Activated CD8-positive, alpha-beta memory T cell treated with anti-CD3 and anti-CD28 coated beads, Interleukin-2, amount 10 ng/mL, durations not matched to agents 7 days and 5 days (primary cell): ENCODE results near the gene RGL1. TPM values are rescaled to one million over a fixed set of nuclear protein-coding genes. Genes with fewer than 3 reads are reported as not detected.

Source experiments
- ATAC-seq: fragments of 150-1000 bp; cut with Tn5 transposase; one replicate; pipeline ENCODE4 v1.10.0; 2021; ENCODE audit warnings: moderate library complexity
- CTCF ChIA-PET: fragments of 350-600 bp; sonication (Branson Sonifier 250); formaldehyde crosslinking; loops from one replicate; lab custom pipeline; 2021; ENCODE audit warnings: antibody characterized with exemption; lab: Charles Lee
- DNase-seq: peaks from one replicate; pipeline ENCODE4 v3.0.0-alpha.2; 2020
- H3K27ac Mint-ChIP-seq: one replicate; pipeline ENCODE4 v1.8.0; 2021; ENCODE audit warnings: mild to moderate bottlenecking, mixed read lengths
- H3K27me3 Mint-ChIP-seq: one replicate; pipeline ENCODE4 v1.8.0; 2021; ENCODE audit warnings: mixed read lengths
- H3K36me3 Mint-ChIP-seq: one replicate; pipeline ENCODE4 v1.8.0; 2021; ENCODE audit warnings: mild to moderate bottlenecking, mixed read lengths
- H3K4me1 Mint-ChIP-seq: one replicate; pipeline ENCODE4 v1.8.0; 2021; ENCODE audit warnings: mixed read lengths
- H3K4me3 Mint-ChIP-seq: one replicate; pipeline ENCODE4 v1.8.0; 2021; ENCODE audit warnings: mild to moderate bottlenecking, moderate library complexity, mixed read lengths
- H3K9me3 Mint-ChIP-seq: one replicate; pipeline ENCODE4 v1.8.0; 2022; ENCODE audit warnings: low read depth, mixed read lengths
- total RNA-seq, 2 experiments: library from RNA; stranded (reverse); gene quantifications; one replicate each; pipeline ENCODE4 v1.2.3, GENCODE V29; 2021

Gene RGL1
- total RNA-seq, 2 experiments from 2014 or later = 2.0 to 2.9 TPM

GRCh38 chr1:183840140-183840539 is 35.2 kb downstream of the RGL1 start:
- H3K27me3 Mint-ChIP-seq = no peaks in the 10 kb centered on the region
- no peak for ATAC-seq
- no peaks in the 10 kb centered on the region for H3K9me3 Mint-ChIP-seq
- peaks cover 25% of the 10 kb centered on the region for H3K4me1 Mint-ChIP-seq
- no peak for DNase-seq
- no peak overlapping the region for H3K4me3 Mint-ChIP-seq
- H3K36me3 Mint-ChIP-seq = no peaks in the 10 kb centered on the region
- CTCF ChIA-PET = no interaction called here
- H3K27ac Mint-ChIP-seq = no peak overlapping the region

DNA sequence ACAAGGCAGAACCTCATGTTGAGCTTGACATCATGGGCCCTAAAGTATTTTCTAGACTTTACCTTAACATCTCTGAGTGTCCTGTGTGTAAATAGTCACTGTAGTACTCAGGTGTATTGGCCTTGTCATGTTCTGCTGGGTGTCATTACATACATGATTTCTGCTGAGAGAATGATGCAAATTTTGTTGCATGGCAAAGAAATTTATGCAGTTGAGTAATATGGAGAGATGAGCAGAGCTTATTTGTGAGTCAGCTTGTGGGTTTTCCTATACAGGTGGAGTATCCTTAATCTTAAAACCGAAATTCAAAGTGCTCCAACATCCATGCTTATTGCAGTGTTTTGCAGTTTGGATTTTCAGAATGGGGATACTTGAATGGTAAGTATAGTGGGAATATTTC is 36.6 kb downstream of the RGL1 start:
- H3K27me3 Mint-ChIP-seq = no peaks in the 10 kb centered on the region
- H3K9me3 Mint-ChIP-seq = no peaks in the 10 kb centered on the region
- peak overlapping the region; percentile 85 for H3K27ac Mint-ChIP-seq
- H3K4me3 Mint-ChIP-seq = no peak overlapping the region
- ATAC-seq (peak; percentile 54), DNase-seq (no peak)
- H3K4me1 Mint-ChIP-seq = peaks cover 32% of the 10 kb centered on the region
- peaks cover 1% of the 10 kb centered on the region for H3K36me3 Mint-ChIP-seq
- CTCF ChIA-PET = interaction anchor here (0.9 kb wide), 1 partner anchor 11 kb away, joined by 3 read pairs; no protein-coding TSS in a partner anchor

DNA sequence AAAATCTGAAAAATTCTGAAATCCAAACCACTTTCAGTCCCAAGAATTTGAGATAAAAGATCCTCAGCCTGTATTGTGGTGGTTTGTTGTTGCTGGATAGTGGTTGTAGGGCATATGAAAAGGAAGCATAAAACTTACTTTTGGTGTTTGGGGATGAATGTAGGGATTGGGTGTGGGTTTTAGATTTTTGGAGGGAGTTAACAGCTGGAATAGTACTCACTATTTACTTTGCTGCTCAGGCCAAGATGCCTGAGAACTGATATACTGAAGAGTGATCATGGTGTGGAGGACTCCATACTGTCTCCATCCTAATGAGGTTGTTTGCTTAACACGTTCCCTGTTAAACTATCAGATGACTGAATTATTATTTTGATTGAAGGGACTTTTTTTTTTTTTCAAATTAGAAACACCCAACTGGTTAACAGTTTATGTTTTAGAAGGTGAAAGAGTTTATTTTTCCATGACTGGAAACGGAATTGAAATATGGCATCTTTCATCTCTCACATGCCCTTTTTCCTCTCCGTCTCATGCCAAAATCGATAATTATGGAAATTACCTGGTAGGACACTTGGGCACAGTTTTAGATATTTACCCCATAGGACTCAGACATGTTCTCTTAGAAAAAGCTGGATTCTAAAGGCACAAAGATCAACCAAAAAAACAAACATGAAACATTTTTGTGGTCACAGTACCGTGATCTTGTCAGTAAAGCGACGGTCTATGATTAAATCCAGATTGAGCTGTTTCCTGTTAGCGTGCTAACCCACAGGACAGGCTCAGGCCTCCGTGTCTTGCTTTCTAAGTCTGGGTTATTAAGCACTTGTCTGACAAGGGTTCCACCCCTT is 37.3 kb downstream of the RGL1 start:
- Mint-ChIP-seq H3K4me3 (peak overlapping the region; percentile 40), H3K27me3 (no peaks in the 10 kb centered on the region), H3K9me3 (no peaks in the 10 kb centered on the region), H3K36me3 (peaks cover 1% of the 10 kb centered on the region), H3K27ac (peak overlapping the region; percentile 85), H3K4me1 (peaks cover 32% of the 10 kb centered on the region)
- DNase-seq (peak; percentile 68), ATAC-seq (peak; percentile 91)
- CTCF ChIA-PET = interaction anchor here (0.6 to 0.9 kb wide), 4 partner anchors 12 to 186 kb away, joined by 3 to 5 read pairs (median 3); no protein-coding TSS in a partner anchor

GRCh38 chr1:183842795-183843144 is 37.9 kb downstream of the RGL1 start:
- H3K4me3 Mint-ChIP-seq = peak overlapping the region; percentile 40
- H3K36me3 Mint-ChIP-seq = peaks cover 1% of the 10 kb centered on the region
- no peaks in the 10 kb centered on the region for H3K9me3 Mint-ChIP-seq
- CTCF ChIA-PET = interaction anchor here (0.8 to 0.9 kb wide), 2 partner anchors 157 to 187 kb away, joined by 3 to 5 read pairs; no protein-coding TSS in a partner anchor
- H3K27ac Mint-ChIP-seq = peak overlapping the region; percentile 85
- no peaks in the 10 kb centered on the region for H3K27me3 Mint-ChIP-seq
- H3K4me1 Mint-ChIP-seq = peaks cover 32% of the 10 kb centered on the region
- ATAC-seq (peak; percentile 24), DNase-seq (no peak)

DNA sequence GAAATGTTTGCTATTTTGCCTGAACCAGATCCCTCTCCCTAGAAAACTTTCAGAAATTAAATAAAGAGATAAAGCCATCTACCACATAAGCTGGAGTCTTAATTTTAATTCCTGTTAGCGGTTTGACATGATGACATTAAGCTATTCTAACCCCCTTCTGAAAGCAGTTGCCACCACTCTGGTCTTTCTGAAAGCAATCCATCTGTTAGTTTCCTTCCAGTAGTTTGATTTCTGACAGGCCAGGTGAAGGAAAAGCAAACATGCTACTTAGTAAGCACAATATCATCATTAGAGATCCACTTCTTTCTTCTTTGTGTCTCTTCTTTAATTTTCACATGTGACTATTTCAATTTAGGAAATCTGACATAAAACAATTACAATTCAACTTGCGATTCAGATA is 39.9 kb downstream of the RGL1 start:
- CTCF ChIA-PET = interaction anchor here (0.9 kb wide), 1 partner anchor 71 kb away, joined by 4 read pairs; no protein-coding TSS in a partner anchor
- Mint-ChIP-seq H3K9me3 (no peaks in the 10 kb centered on the region), H3K4me1 (peaks cover 32% of the 10 kb centered on the region), H3K27me3 (no peaks in the 10 kb centered on the region), H3K27ac (no peak overlapping the region), H3K4me3 (no peak overlapping the region), H3K36me3 (peaks cover 1% of the 10 kb centered on the region)
- DNase-seq = no peak
- ATAC-seq = no peak

DNA sequence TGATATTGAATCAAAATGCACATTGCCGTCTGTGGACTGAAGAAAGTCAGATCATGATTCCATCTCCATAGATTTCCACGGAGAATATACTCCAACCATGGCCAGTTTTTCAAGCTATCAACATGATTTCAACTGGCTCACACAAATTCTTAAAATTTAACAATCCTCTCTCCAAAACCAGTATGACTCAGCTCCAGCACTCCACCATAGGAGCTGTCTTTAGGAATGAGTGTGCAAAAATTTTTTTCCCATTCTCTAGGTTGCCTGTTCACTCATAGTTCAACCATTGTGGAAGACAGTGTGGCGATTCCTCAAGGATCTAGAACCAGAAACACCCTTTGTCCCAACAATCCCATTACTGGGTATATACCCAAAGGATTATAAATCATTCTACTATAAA is 40.8 kb downstream of the RGL1 start:
- no peak for DNase-seq
- no peaks in the 10 kb centered on the region for H3K27me3 Mint-ChIP-seq
- no peaks in the 10 kb centered on the region for H3K9me3 Mint-ChIP-seq
- peaks cover 32% of the 10 kb centered on the region for H3K4me1 Mint-ChIP-seq
- no peak for ATAC-seq
- H3K36me3 Mint-ChIP-seq = peaks cover 1% of the 10 kb centered on the region
- H3K4me3 Mint-ChIP-seq = no peak overlapping the region
- H3K27ac Mint-ChIP-seq = no peak overlapping the region
- CTCF ChIA-PET = interaction anchor here (0.9 kb wide), 1 partner anchor 70 kb away, joined by 4 read pairs; no protein-coding TSS in a partner anchor

GRCh38 chr1:183847641-183848040 is 42.7 kb downstream of the RGL1 start:
- Mint-ChIP-seq H3K4me3 (no peak overlapping the region), H3K9me3 (no peaks in the 10 kb centered on the region), H3K36me3 (peaks cover 1% of the 10 kb centered on the region), H3K27me3 (no peaks in the 10 kb centered on the region), H3K4me1 (peaks cover 18% of the 10 kb centered on the region), H3K27ac (no peak overlapping the region)
- ATAC-seq (no peak), DNase-seq (no peak)
- CTCF ChIA-PET = no interaction called here

- Mint-ChIP-seq H3K27me3 (no peaks in the 10 kb centered on the region), H3K9me3 (no peaks in the 10 kb centered on the region), H3K36me3 (no peaks in the 10 kb centered on the region), H3K4me1 (no peaks in the 10 kb centered on the region), H3K4me3 (no peak overlapping the region), H3K27ac (no peak overlapping the region)
- ATAC-seq (no peak), DNase-seq (no peak)
- CTCF ChIA-PET = no interaction called here
These were observed 45.9 kb downstream of the RGL1 start for GRCh38 chr1:183850852-183851251.

DNA sequence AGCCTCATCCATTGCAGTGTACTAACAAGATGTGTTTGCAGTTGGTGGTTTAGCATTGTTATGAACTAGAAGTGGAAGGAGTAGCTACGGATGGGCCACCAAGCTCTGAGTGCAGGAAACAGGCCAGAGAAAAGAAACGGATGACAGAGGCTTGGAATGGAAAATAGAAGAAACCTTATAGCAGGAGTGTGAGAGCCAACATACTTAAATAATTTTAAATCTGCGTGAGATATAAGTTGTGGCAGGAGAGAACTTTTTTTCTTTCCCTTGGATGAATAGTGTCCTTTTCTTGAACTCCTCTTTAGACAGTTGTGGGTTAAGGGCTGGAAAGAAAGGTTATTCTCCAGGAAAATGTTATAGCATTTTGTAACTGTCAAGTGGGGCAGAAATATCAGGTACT is 54.2 kb downstream of the RGL1 start:
- Mint-ChIP-seq H3K27ac (no peak overlapping the region), H3K9me3 (no peaks in the 10 kb centered on the region), H3K4me3 (no peak overlapping the region), H3K4me1 (no peaks in the 10 kb centered on the region), H3K36me3 (no peaks in the 10 kb centered on the region), H3K27me3 (no peaks in the 10 kb centered on the region)
- no peak for ATAC-seq
- CTCF ChIA-PET = no interaction called here
- DNase-seq = no peak

- no peak for ATAC-seq
- no peak for DNase-seq
- CTCF ChIA-PET = no interaction called here
- H3K9me3 Mint-ChIP-seq = no peaks in the 10 kb centered on the region
- no peaks in the 10 kb centered on the region for H3K27me3 Mint-ChIP-seq
- no peak overlapping the region for H3K4me3 Mint-ChIP-seq
- H3K36me3 Mint-ChIP-seq = no peaks in the 10 kb centered on the region
- no peaks in the 10 kb centered on the region for H3K4me1 Mint-ChIP-seq
- H3K27ac Mint-ChIP-seq = no peak overlapping the region
These were observed 54.9 kb downstream of the RGL1 start for GRCh38 chr1:183859831-183860230.

DNA sequence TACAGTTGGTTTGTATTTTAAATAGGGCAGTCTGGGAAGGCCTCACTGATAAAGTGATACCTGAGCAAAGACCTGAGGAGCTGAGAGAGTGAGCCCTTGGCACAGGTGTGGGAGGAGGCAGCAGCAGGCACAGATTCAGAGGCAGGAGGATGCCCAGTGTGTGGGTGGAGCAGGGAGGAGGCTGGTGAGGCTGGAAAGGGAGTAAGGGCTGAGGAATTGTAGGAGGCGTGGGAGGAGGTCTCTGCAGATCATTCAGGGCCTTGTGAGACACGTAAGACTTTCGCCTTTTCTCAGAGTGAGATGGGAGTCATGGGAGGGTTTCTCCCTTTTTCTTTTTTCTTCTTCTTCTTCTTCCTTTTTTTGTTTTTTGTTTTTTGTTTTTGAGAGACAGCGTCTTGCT is 58.0 kb downstream of the RGL1 start:
- DNase-seq (no peak), ATAC-seq (no peak)
- no peaks in the 10 kb centered on the region for H3K4me1 Mint-ChIP-seq
- no peaks in the 10 kb centered on the region for H3K9me3 Mint-ChIP-seq
- H3K4me3 Mint-ChIP-seq = no peak overlapping the region
- no peak overlapping the region for H3K27ac Mint-ChIP-seq
- CTCF ChIA-PET = no interaction called here
- H3K27me3 Mint-ChIP-seq = no peaks in the 10 kb centered on the region
- no peaks in the 10 kb centered on the region for H3K36me3 Mint-ChIP-seq

DNA sequence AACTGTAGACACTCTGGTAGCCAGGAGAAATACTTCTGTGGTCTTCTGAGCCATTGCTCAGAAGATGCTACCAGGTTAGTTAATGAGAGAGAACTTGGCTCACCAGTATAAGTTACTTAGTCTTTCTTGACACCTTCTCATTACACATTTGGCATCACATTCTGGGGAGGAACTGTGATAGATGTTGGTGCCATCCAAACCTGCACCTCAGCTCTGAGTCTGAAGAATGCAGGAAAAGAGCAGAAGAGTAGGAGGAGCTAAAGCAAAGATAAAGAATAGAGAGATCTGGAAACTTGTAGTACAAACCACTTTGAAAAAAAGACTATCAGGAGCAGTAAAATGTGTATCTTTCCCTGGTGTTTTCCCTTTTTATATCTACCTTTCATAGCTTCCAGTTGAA is 58.9 kb downstream of the RGL1 start:
- Mint-ChIP-seq H3K27me3 (no peaks in the 10 kb centered on the region), H3K36me3 (no peaks in the 10 kb centered on the region), H3K4me3 (no peak overlapping the region), H3K4me1 (no peaks in the 10 kb centered on the region), H3K27ac (no peak overlapping the region), H3K9me3 (no peaks in the 10 kb centered on the region)
- ATAC-seq (no peak), DNase-seq (no peak)
- CTCF ChIA-PET = no interaction called here

GRCh38 chr1:183864611-183865010 is 59.7 kb downstream of the RGL1 start:
- CTCF ChIA-PET = interaction anchor here (1.2 kb wide), 1 partner anchor 51 kb away, joined by 4 read pairs; no protein-coding TSS in a partner anchor
- no peak for ATAC-seq
- no peaks in the 10 kb centered on the region for H3K36me3 Mint-ChIP-seq

DNA sequence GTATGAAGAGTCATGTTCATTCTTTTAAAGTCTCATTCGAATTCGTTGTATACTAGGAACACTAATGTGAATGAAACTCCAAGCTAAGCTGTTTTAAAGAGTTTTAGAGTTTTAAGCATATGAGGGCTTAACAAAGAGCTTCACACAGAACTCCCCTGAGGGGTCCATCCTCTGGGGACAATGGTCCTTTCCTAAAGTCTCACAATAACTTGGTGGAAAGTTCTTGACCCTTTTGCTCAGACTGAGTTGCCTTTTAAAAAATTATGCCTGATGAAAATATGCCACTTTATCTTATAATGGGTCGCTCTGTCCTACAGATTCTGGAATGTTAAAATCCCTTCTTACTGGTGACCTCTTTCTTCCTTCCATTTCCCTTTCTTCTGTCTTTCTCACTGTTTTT is 64.3 kb downstream of the RGL1 start:
- ATAC-seq (no peak), DNase-seq (no peak)
- H3K27ac Mint-ChIP-seq = no peak overlapping the region
- CTCF ChIA-PET = no interaction called here
- no peaks in the 10 kb centered on the region for H3K27me3 Mint-ChIP-seq
- no peak overlapping the region for H3K4me3 Mint-ChIP-seq
- no peaks in the 10 kb centered on the region for H3K9me3 Mint-ChIP-seq
- peaks cover 6% of the 10 kb centered on the region for H3K4me1 Mint-ChIP-seq
- peaks cover 3% of the 10 kb centered on the region for H3K36me3 Mint-ChIP-seq

More at GRCh38 chr1:183864611-183865010, 59.7 kb downstream of the RGL1 start:
- H3K4me3 Mint-ChIP-seq = no peak overlapping the region
- no peak for DNase-seq
- H3K9me3 Mint-ChIP-seq = no peaks in the 10 kb centered on the region
- no peaks in the 10 kb centered on the region for H3K27me3 Mint-ChIP-seq
- no peak overlapping the region for H3K27ac Mint-ChIP-seq
- H3K4me1 Mint-ChIP-seq = no peaks in the 10 kb centered on the region
